Lung (tissue), 12 donors: ENCODE results near the gene RUSC2. TPM values are rescaled to one million over a fixed set of nuclear protein-coding genes. Genes with fewer than 3 reads are reported as not detected.
A peak's percentile ranks its signal among the peaks of the same experiment; 100 is the strongest.
"Not testable (repeated sequence)": the region's sequence is repeated elsewhere in the genome, so short reads cannot be mapped to it uniquely, and the experiment has no call there.

Experiments
- ATAC-seq: fragments of 200-7000 bp; cut with Tn5 transposase; one replicate; pipeline ENCODE4 v1.9.1; 2020; ENCODE audit warnings: moderate number of reproducible peaks; ENCODE audit not compliant: insufficient read depth, low FRiP score
- DNase-seq, 3 donors: peaks; one replicate each; pipeline ENCODE4 v3.0.0-alpha.2; 2013 to 2017
- H3K27ac ChIP-seq, 2 donors: one replicate each; pipeline ENCODE4 v1.5.1; 2013; ENCODE audit warnings: mild to moderate bottlenecking in 2 of 2, moderate library complexity in 2 of 2, control low read depth in 1 of 2, inconsistent platforms in 1 of 2, low read depth in 1 of 2, low read length in 1 of 2
- H3K27me3 ChIP-seq, 3 donors: one replicate each; pipeline ENCODE4 v1.5.1; 2013; ENCODE audit warnings: low read length in 2 of 3; ENCODE audit not compliant: control insufficient read depth in 3 of 3, insufficient read depth in 3 of 3
- H3K36me3 ChIP-seq, 4 donors: one replicate each; pipeline ENCODE4 v1.5.1; 2013; ENCODE audit warnings: low read length in 4 of 4, mild to moderate bottlenecking in 1 of 4, moderate library complexity in 1 of 4; ENCODE audit not compliant: control insufficient read depth in 4 of 4, insufficient read depth in 4 of 4
- H3K4me1 ChIP-seq, 5 donors: one replicate each; pipeline ENCODE4 v1.5.1; 2013; ENCODE audit warnings: low read length in 5 of 5, mild to moderate bottlenecking in 2 of 5, moderate library complexity in 1 of 5; ENCODE audit not compliant: control insufficient read depth in 5 of 5, insufficient read depth in 5 of 5
- H3K4me3 ChIP-seq: one replicate; pipeline ENCODE4 v1.5.1; 2013; ENCODE audit warnings: mild to moderate bottlenecking, control low read depth, moderate library complexity
- H3K9ac ChIP-seq, 2 donors: one replicate each; pipeline ENCODE4 v1.5.1; 2013; ENCODE audit warnings: low read length in 2 of 2, control low read depth in 1 of 2; ENCODE audit not compliant: insufficient read depth in 1 of 2
- H3K9me3 ChIP-seq, 4 donors: one replicate each; pipeline ENCODE4 v1.5.1; 2013; ENCODE audit warnings: low read length in 3 of 4, mild to moderate bottlenecking in 1 of 4, moderate library complexity in 1 of 4; ENCODE audit not compliant: control insufficient read depth in 4 of 4, insufficient read depth in 3 of 4
- CTCF ChIP-seq: IDR thresholded peaks from 2 replicates; pipeline ENCODE4 v1.5.1; 2012; ENCODE audit warnings: mild to moderate bottlenecking; ENCODE audit errors: control extremely low read depth, extremely low read depth
- WGBS, 2 donors: extraction: QIAGEN DNeasy Blood & Tissue Kit; methylation state at CpG; one replicate each; pipeline ENCODE4 v1.1.7; 2013; 5-methylcytosine and 5-hydroxymethylcytosine counted together
- polyA plus RNA-seq, 2 donors: library from polyadenylated mRNA; stranded (reverse); fragments of 200-250 nt; gene quantifications; one replicate each; pipeline ENCODE4 v1.2.1, GENCODE V29; 2013
- total RNA-seq, 2 donors: library from RNA; depleted of rRNA in 1 of 2; stranded (reverse); fragments of >200 nt in 1 of 2; gene quantifications; one replicate each; pipeline ENCODE4 v1.2.1, GENCODE V29; 2014 to 2021
- donor health status: control.
- donor health status: control.
- donor health status: Bipolar disorder and iron deficiency.
- donor health status: healthy.
- donor health status: DM: yes; HTN: yes; CAD: no.

RUSC2 gene
- total and polyA plus RNA-seq, 4 donors = 12.2 to 25.7 (median 14.7) TPM

GRCh38 chr9:35490155-35490909, 421 bp downstream of the RUSC2 start:
- Histone ChIP-seq H3K9me3 (no peaks in the 10 kb centered on the region), H3K9ac (peak overlapping the region; percentile 76 to 79), H3K4me1 (peaks cover 0 to 15% (median 8%) of the 10 kb centered on the region in 5 donors), H3K27ac (peak overlapping the region; percentile 95 to 98), H3K27me3 (no peaks in the 10 kb centered on the region), H3K36me3 (no peaks in the 10 kb centered on the region), H3K4me3 (peak overlapping the region; percentile 89)
- 6 to 11% methylated on average over 40 to 44 of the region's 44 CpGs for WGBS, 2 donors
- ATAC-seq (peak; percentile 27), DNase-seq (peak in 1 of 3 donors; percentile 50)
- TF ChIP-seq CTCF = no peak

- DNase-seq = peak in 1 of 3 donors; percentile 28
- peak overlapping the region; percentile 73 to 76 for H3K9ac ChIP-seq
- ATAC-seq = no peak
- peak overlapping the region; percentile 95 to 98 for H3K27ac ChIP-seq
- H3K4me3 ChIP-seq = peak overlapping the region; percentile 89
- no peaks in the 10 kb centered on the region for H3K27me3 ChIP-seq
- H3K36me3 ChIP-seq = peaks cover 0 to 1% (median 0%) of the 10 kb centered on the region in 4 donors
- WGBS, 2 donors = 50 to 65% methylated on average over 12 of the region's 12 CpGs
- peaks cover 0 to 15% (median 8%) of the 10 kb centered on the region in 5 donors for H3K4me1 ChIP-seq
- TF ChIP-seq CTCF = no peak
- H3K9me3 ChIP-seq = no peaks in the 10 kb centered on the region
These were observed 1.1 kb downstream of the RUSC2 start for GRCh38 chr9:35490910-35491465.

- ATAC-seq, H3K4me3 ChIP-seq, H3K27me3 ChIP-seq, H3K9ac ChIP-seq, H3K27ac ChIP-seq, H3K9me3 ChIP-seq, H3K36me3 ChIP-seq, DNase-seq: not testable (repeated sequence)
- H3K4me1 ChIP-seq = peaks cover 0 to 25% (median 8%) of the 10 kb centered on the region in 5 donors
- WGBS, 2 donors = 96 to 97% methylated on average over 1 of the region's 1 CpG
These were observed 3.2 kb downstream of the RUSC2 start for GRCh38 chr9:35493119-35493518.

- no peak for TF ChIP-seq CTCF
- H3K9ac ChIP-seq = no peak overlapping the region
- H3K4me1 ChIP-seq = peaks cover 0 to 23% (median 4%) of the 10 kb centered on the region in 5 donors
- no peak overlapping the region for H3K27ac ChIP-seq
- ATAC-seq (no peak), DNase-seq (no peak)
- H3K36me3 ChIP-seq = peaks cover 0 to 9% (median 0%) of the 10 kb centered on the region in 4 donors
- no peaks in the 10 kb centered on the region for H3K27me3 ChIP-seq
- H3K4me3 ChIP-seq = no peak overlapping the region
- no peaks in the 10 kb centered on the region for H3K9me3 ChIP-seq
- 66 to 69% methylated on average over 10 of the region's 10 CpGs for WGBS, 2 donors
These were observed 6.1 kb downstream of the RUSC2 start for GRCh38 chr9:35495984-35496383.

GRCh38 chr9:35498245-35498644, 8.3 kb downstream of the RUSC2 start:
- H3K9ac ChIP-seq, H3K9me3 ChIP-seq, H3K27me3 ChIP-seq, H3K4me3 ChIP-seq, DNase-seq, H3K27ac ChIP-seq, ATAC-seq, H3K36me3 ChIP-seq: not testable (repeated sequence)
- H3K4me1 ChIP-seq = peaks cover 0 to 22% (median 0%) of the 10 kb centered on the region in 5 donors
- WGBS, 2 donors = 91 to 94% methylated on average over 10 of the region's 10 CpGs
